ENCODE data around the gene PLAGL2. TPM values are rescaled to one million over a fixed set of nuclear protein-coding genes. Genes with fewer than 3 reads are reported as not detected.

PLAGL2 gene
- total RNA-seq, 1 donor from 2014 or later = 17.9 TPM

DNA sequence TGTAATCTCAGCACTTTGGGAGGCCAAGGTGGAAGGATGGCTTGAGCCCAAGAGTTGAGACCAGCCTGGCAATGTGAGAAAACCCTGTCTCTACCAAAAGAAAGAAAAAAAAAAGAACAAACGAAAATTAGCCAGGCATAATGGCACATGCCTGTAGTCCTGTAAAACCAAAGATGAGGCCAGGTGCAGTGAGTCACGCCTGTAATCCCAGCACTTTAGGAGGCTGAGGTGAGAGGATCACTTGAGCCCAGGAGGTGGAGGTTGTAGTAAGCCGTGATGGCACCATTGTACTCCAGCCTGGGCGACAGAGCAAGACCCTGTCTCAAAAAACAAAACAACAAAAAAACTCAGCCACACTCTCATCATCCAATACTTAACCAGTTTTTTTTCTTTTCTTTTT, 37.4 kb upstream of the PLAGL2 start:
- CTCF ChIA-PET = no interaction called here
- DNase-seq (no peak), ATAC-seq (ENCODE audit: low read depth) (no peak)
- POLR2A ChIA-PET = interaction anchor here (0.7 kb wide), 1 partner anchor 410 kb away, joined by 9 read pairs; no protein-coding TSS in a partner anchor
- Mint-ChIP-seq H3K27me3 (no peaks in the 10 kb centered on the region), H3K27ac (no peak overlapping the region), H3K36me3 (ENCODE audit: low read depth) (no peaks in the 10 kb centered on the region), H3K4me3 (no peak overlapping the region), H3K4me1 (peaks cover 11% of the 10 kb centered on the region), H3K9me3 (no peaks in the 10 kb centered on the region)
- intact Hi-C loops (cut with micrococcal nuclease) = no loop called here
- TF ChIP-seq, protein P1, sequence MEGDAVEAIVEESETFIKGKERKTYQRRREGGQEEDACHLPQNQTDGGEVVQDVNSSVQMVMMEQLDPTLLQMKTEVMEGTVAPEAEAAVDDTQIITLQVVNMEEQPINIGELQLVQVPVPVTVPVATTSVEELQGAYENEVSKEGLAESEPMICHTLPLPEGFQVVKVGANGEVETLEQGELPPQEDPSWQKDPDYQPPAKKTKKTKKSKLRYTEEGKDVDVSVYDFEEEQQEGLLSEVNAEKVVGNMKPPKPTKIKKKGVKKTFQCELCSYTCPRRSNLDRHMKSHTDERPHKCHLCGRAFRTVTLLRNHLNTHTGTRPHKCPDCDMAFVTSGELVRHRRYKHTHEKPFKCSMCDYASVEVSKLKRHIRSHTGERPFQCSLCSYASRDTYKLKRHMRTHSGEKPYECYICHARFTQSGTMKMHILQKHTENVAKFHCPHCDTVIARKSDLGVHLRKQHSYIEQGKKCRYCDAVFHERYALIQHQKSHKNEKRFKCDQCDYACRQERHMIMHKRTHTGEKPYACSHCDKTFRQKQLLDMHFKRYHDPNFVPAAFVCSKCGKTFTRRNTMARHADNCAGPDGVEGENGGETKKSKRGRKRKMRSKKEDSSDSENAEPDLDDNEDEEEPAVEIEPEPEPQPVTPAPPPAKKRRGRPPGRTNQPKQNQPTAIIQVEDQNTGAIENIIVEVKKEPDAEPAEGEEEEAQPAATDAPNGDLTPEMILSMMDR (IDR thresholded peaks at IDR 0.05) = no peak

DNA sequence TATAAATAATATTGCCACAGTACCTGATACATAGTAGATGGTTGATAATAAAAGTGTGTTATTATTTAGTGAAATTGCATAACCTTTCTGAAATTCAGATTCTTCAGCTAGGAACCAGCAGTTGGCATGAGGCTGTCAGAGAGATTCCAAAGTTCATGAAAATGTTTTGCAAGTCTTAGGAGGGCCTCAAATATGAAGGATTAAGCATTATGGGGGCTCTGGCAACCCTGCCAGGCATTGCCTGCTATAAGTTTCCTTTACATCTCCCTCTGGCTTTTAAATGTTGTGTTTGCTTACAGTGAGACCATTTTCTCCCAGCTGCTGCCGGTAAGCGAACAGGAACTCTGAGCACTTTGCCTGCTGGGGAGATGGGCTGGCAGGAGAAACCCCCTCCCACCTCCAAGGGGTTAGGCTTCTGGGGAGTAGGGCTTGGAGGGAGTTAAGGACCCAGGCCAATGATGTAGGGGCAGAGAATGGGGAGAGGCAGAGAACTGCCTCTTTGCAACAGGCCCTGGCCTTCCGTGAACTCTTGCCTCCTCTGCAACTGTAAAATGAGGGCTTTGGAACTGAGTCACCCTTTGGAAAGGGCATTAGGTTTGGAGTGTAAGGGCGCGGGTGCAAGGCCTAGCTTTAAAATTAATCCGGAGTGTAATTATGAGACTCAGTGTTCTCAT, 36.7 kb upstream of the PLAGL2 start:
- ChIA-PET POLR2A (no interaction called here), CTCF (no interaction called here)
- DNase-seq = no peak
- intact Hi-C loops (cut with micrococcal nuclease) = no loop called here
- no peak overlapping the region for H3K27ac Mint-ChIP-seq
- no peaks in the 10 kb centered on the region for H3K27me3 Mint-ChIP-seq
- no peaks in the 10 kb centered on the region for H3K9me3 Mint-ChIP-seq
- TF ChIP-seq, protein P1 (IDR thresholded peaks at IDR 0.05) = no peak
- no peaks in the 10 kb centered on the region for H3K36me3 Mint-ChIP-seq (ENCODE audit: low read depth)
- ATAC-seq (ENCODE audit: low read depth) = no peak
- no peak overlapping the region for H3K4me3 Mint-ChIP-seq
- peaks cover 13% of the 10 kb centered on the region for H3K4me1 Mint-ChIP-seq

DNA sequence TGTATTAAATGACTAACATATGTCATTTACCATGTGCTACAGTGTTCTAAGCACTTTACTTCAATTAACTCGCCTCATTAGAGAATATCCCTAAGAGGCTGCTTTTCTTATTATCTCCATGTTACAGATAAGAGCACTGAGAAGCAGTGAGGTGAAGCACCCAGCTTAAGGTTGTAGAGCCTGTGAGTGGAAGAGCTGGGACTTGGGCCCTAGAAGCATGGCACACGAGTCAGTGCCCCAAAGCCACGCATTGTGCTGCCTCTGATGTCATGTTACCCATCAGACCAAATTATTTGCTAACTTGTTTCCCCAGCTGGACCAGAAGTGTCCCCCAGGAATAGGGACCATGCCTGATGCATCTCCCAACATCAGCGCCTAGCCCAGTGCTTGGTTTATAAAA, 34.3 kb upstream of the PLAGL2 start:
- TF ChIP-seq, protein P1 (IDR thresholded peaks at IDR 0.05) = no peak
- peaks cover 11% of the 10 kb centered on the region for H3K4me1 Mint-ChIP-seq
- ChIA-PET POLR2A (no interaction called here), CTCF (no interaction called here)
- H3K27me3 Mint-ChIP-seq = no peaks in the 10 kb centered on the region
- ATAC-seq (ENCODE audit: low read depth) = no peak
- no peak for DNase-seq
- no peak overlapping the region for H3K4me3 Mint-ChIP-seq
- H3K36me3 Mint-ChIP-seq (ENCODE audit: low read depth) = peaks cover 4% of the 10 kb centered on the region
- no peak overlapping the region for H3K27ac Mint-ChIP-seq
- intact Hi-C loops (cut with micrococcal nuclease) = no loop called here
- H3K9me3 Mint-ChIP-seq = no peaks in the 10 kb centered on the region

DNA sequence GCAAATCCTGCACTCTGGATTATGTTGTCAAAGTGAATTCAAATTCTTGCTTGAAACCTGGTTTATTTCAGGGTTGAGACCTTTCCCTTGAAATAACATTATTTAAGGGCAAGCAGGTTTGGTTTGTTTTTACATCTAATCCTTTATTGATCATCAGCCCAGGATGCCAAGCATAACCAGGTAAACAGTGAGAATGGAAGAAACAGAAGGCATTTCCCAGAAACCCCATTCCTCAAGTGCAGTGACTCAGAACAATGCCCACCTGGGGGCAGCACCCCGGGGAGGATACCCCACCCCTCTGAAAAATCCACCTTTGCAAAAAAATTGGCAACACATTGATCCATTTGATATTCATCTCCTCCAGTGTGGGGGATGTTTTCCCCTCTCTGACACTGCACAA, 32.7 kb upstream of the PLAGL2 start:
- TF ChIP-seq, protein P1 (IDR thresholded peaks at IDR 0.05) = no peak
- H3K36me3 Mint-ChIP-seq (ENCODE audit: low read depth) = peaks cover 15% of the 10 kb centered on the region
- ChIA-PET CTCF (interaction anchor here (0.6 kb wide), 1 partner anchor 219 kb away, joined by 3 read pairs; no protein-coding TSS in a partner anchor), POLR2A (no interaction called here)
- no peaks in the 10 kb centered on the region for H3K9me3 Mint-ChIP-seq
- intact Hi-C loops (cut with micrococcal nuclease) = no loop called here
- H3K27ac Mint-ChIP-seq = no peak overlapping the region
- DNase-seq = no peak
- H3K4me3 Mint-ChIP-seq = no peak overlapping the region
- ATAC-seq (ENCODE audit: low read depth) = no peak
- H3K27me3 Mint-ChIP-seq = no peaks in the 10 kb centered on the region
- H3K4me1 Mint-ChIP-seq = peaks cover 11% of the 10 kb centered on the region

DNA sequence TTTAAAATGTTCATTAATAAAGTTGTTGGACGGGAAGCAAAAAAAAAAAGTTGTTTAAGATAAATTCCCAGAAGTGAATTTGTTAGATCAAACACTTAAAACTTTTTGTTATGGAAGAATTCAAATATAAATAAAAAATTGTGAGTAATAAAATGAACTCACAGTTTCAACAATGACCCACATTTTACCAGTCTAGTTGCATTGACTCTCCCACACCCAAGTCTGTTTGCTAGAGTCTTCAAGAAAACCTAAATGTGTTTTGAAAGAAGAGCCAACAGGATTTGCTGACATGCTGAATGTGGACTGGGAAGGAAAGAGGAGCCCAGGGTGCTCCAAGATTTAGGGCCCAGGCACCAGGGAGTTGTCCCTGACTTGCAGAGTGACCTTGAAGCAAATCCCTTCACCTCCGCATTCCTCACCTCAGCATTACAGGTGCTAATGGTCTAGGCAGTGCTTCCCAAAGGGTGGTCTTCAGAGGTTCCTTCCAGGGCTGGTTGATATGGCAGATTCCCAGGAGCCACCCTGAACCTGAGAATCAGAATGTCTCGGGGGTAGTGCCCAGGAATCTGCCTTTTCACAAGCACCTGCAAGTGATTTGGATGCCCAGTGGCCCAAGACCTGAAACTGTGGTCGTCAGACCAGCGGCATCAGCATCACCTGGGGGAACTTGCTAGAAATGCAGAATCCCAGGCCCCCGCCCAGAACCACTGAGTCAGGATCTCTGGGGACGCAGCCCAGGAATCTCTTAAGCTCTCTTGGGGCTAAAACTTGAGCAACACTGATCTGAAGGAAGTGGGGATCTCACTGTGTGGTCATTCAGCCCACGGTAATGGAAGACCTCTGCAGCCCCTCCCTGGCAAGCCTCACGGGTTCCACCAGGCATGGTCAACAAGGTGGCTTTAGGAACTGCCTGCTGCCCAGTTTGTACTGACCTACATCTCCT, 31.2 kb upstream of the PLAGL2 start:
- intact Hi-C loops (cut with micrococcal nuclease) = loop anchor here (10.0 kb wide), 1 partner anchor 46 kb away; no protein-coding TSS in a partner anchor
- TF ChIP-seq, protein P1 (IDR thresholded peaks at IDR 0.05) = no peak
- DNase-seq (no peak), ATAC-seq (ENCODE audit: low read depth) (no peak)
- ChIA-PET POLR2A (no interaction called here), CTCF (no interaction called here)
- H3K27me3 Mint-ChIP-seq = no peaks in the 10 kb centered on the region
- no peak overlapping the region for H3K4me3 Mint-ChIP-seq
- no peak overlapping the region for H3K27ac Mint-ChIP-seq
- H3K4me1 Mint-ChIP-seq = peaks cover 15% of the 10 kb centered on the region
- peaks cover 28% of the 10 kb centered on the region for H3K36me3 Mint-ChIP-seq (ENCODE audit: low read depth)
- no peaks in the 10 kb centered on the region for H3K9me3 Mint-ChIP-seq
